HG03521 (cell line): ENCODE measurements around the gene TECTA.
"Not testable (repeated sequence)": the region's sequence is repeated elsewhere in the genome, so short reads cannot be mapped to it uniquely, and the experiment has no call there.

Source experiments
- ATAC-seq: cut with Tn5 transposase; IDR thresholded peaks from one replicate; pipeline ENCODE4 v1.9.1; 2021; ENCODE audit warnings: mild to moderate bottlenecking, moderate library complexity; ENCODE audit not compliant: unreplicated experiment

TECTA gene

GRCh38 chr11:121089566-121089965, 11.5 kb upstream of the TECTA start:
- ATAC-seq = no peak

- no peak for ATAC-seq
These were observed 10.8 kb upstream of the TECTA start for GRCh38 chr11:121090145-121090721.

- ATAC-seq = no peak
These were observed 9.4 kb upstream of the TECTA start for GRCh38 chr11:121091492-121092152.

DNA sequence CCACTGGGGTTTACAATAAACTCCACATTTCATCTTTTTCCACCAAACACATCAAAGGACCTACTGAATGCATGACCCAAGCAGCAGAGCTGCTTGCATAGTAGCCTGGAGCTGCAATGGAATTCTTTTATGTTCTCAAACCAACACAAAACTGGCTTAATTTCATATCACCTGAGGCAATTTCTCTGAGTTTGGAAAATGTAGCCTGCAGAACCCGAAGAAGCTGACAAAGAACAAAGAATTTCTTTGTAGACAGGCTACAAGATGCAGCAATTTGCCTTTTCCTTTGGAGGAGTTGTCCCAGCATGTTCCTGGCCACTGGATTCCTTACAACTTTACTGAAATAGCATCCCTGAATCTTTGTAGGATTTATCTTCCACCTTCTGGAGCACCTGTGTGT, 5.5 kb upstream of the TECTA start:
- ATAC-seq = no peak

DNA sequence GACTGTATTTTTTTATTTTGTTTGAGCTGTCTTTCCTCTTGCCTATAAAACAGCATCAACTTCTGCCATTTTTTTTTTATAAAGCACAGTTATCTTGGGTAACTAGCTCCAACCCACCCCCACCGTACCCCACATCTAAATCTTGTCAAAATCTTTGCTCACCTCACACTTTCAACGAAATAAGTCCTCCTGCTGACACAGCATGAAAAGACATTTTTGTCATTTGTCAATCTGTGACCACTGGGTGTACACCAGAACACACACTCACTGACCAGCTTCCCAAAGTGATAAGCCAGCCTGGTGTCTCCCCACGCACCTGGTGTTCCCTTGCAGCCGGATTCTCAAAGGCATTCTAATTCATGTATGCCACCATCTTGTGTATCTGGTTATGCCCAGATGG, 1.7 kb upstream of the TECTA start:
- ATAC-seq = no peak

DNA sequence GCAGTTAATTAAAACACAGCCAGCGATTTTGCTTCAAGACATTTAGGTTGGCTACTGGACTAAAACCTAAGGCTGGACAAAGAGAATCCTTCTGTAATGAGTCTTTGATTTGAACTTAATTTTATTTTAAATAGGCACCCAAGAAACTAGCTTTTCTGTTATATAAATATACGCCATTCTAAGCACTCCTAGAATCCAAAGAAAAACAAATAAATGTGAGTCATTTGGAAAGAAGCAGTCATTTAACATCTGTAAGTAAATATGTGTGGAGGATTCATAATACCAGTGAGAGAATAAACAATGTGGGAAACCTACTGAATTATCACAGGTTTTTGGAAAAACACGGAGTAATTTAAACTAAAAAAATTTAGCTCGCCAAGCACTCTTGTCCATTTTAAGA, 1.2 kb upstream of the TECTA start:
- no peak for ATAC-seq

- no peak for ATAC-seq
These were observed 3.3 kb downstream of the TECTA start for GRCh38 chr11:121104312-121104762.

DNA sequence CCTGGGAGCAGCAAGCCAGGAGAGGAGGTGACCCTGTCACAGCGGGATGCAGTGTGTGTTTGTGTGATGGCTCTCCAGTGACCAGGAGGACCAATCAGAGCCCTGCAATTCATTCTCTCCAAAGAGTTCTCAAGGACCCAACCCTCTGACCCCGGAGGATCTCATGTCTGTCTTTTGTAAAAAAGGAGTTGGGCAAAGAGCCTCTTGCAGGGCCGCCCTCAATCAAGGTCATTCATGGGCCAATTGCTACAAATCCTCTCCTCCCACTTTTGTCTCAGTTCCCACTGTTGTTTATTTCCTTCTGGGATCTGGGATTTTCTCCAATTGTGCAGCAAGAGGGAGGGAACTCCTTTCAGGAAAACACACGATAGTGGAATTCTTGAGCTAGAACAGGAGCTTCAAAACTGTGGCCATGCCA, 4.0 kb downstream of the TECTA start:
- no peak for ATAC-seq

DNA sequence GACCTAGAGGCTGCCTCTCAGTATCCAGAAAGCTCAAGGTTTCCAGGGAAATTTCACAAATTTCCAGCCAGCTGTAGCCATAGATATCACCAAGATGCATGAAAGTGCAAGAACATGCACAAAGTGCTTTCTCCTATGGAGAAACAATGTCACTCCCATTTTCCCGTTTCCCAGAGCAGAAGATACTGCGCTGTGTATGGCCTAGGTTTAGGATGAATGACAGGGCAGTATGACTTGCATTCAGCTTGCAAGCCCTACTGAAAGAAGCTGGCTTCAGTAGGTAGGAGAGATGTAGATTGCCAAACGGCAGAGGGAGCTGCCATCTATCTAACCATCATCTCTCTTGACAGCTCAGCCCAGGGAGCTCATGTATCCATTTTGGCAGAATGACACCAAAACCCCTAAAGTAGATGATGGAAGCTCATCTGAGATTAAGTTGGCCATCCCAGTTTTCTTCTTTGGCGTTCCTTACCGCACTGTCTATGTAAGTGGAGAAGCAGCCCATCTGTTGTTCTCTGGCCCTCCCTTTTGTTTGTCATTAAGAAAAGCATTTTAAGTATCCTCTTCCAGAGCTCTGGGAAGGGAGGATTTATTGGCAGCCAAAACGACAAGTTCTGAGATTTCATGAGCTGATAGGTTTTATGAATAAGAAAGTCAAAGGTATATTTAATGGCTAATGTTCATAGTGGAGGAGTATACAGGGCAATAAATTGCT, 4.6 kb downstream of the TECTA start:
- no peak for ATAC-seq

DNA sequence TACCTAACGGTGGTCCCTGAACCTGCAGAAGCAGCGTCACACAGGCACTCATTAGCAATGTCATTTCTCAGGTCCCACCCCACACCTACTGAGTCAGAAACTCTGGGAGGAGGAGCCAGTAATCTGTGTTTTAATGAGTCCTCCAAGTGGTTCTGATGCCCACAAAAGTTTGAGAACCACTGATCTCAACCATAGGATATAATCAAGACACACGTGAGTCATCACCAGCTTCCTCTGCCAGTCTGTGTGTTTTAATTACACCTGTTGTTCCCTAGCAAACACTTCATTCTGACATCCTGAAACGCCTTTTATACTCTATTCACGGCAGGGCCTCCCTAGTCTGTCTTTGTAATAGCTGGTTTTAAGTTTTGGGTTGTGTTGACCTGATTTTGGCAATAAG, 5.8 kb downstream of the TECTA start:
- ATAC-seq = no peak

DNA sequence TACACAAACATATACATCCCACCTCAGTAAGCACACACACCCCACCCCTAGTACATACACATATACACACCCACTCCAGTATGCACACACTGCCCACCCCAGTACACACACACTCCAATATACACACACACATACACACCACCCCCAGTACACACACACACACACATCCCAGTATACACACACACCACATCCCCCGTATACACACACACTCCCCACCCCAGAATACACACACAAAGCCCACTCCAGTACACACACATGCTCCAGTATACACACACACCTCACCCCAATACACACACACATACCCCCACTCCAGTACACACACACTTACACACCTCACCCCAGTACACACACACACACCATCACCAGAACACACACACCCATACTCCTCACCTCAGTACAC, 7.4 kb downstream of the TECTA start:
- ATAC-seq = no peak

- no peak for ATAC-seq
These were observed 8.4 kb downstream of the TECTA start for GRCh38 chr11:121109471-121109870.

DNA sequence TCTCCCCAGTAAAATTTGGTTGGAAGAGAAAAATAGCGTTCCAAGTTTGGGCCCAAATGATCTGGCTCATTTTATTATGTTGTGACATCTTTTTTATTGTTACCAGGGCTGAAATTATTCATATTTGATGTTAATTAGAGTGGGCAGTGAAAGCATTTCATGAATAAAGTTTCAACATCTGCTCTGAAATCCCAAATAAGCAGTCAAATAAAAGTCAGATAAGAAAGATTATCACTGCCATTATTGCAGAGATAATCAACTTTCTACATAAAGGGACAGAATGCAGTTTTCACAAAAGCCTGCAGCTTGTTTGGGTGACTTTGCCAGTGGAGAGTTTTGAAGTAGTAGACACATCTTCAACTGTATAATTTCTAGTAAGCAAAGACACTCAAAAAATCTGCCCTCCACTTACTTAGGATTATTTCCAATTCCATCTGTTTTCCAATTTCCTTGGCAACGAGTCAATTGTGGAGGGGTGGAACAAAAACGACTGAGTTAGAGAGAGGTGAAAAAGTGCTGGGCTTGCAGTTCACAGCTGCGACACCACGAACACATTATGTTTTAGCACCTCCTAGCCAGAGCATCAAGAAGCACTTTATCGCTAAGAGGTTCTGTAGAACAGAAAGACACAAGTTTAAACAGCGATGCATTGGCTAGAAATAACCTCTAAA, 9.0 kb downstream of the TECTA start:
- no peak for ATAC-seq

DNA sequence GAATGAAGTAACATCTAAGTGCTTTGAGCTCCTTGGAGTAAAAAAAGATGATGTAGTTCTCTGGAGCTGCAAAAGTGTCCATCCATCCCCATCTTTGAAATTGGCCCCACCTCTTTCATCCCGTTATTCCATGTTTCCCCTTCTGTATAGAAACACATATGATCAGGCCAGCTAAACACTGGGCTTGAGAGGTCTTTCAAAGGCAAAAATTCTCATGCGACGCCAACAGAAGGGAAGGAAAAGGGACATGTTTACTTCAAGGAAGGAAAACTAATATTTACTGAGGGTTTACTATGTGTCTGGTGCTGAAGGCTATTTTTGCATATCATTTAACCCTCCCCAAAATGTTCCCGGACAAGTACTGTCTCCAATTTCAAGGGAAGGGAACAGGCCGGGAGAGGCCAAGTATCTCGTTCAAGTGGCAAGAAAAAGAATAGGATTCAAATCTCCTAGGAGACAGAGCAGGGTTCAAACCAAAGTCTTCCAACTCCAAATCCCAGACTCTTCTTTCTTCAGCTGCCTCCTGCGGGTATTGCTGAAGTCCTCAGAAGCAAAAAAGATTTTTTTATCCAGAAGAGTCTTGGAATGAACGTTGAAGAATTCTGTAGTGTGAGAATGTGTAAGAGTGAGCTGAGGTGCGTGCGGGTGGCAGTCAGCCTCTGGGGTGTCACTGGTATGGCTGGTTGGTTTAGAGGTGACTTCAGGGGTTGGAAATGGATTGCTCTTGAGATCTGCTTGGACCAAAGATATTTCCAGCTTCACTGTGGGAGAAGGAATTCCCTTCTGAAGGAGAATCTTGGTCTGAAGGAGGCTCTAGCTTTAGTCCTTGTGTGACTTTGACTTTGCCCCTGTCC, 10.1 kb downstream of the TECTA start:
- ATAC-seq = no peak

DNA sequence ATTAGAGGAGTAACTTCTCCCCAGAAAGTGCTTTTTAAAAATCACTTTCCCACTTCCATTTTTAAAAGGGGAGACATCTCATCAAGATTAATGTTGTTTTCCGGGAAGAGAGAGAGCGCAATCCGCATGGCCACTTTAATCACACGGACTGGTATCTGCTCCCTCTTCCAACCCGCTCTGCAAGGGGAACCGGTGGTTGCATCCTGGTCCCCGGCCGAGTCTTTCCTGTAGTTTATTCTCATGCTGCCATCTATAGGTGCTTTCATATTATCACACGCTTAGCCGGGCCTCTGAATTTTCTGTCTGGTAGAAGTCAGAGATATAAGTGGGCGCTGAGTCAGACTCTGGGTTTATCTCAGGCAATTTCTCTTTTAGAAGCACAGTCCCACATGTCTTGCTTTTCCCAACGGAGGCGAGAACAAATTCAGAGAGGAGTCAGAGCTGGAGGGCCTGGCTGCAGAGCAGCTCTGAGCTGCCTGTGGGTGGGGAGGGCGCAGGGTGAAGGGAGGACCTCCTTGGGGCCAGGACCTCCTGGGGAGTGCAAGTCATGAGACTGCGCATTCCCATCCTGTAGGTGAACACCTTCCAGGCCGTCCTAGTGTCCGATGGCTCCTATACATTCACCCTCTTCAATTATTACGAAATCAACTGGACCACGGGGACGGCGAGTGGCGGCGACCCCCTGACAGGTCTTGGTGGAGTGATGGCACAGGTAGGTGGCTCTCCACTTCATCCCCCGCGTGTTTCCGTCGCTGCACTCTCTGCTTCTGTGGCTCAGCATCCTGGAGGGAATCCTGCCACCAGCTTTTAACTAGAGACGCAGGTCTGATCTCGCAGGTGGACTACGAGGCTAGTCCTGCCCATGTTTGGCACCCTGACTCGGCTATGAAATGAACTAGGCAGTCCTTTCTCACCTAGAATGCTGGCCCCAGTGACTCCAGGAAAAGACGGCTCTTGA, 11.7 kb downstream of the TECTA start:
- no peak for ATAC-seq

DNA sequence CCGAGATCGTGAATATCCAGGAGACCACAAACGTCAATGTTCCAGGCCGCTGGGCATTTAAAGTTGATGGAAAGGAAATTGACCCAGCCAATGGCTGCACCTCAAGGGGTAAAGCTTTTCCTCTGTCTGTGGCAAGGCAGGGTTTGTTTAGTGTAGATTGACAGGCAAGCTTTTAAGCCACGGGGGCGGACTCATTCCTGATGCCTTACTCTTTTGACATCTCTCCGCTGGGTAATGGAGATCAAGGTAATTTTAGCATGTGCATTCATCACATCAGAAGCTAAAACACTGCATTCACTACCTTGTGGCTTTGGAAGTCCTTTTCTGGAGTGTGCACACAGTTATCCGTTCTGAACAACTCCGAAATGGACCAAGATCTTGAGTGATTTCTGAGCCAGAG, 12.6 kb downstream of the TECTA start:
- no peak for ATAC-seq

DNA sequence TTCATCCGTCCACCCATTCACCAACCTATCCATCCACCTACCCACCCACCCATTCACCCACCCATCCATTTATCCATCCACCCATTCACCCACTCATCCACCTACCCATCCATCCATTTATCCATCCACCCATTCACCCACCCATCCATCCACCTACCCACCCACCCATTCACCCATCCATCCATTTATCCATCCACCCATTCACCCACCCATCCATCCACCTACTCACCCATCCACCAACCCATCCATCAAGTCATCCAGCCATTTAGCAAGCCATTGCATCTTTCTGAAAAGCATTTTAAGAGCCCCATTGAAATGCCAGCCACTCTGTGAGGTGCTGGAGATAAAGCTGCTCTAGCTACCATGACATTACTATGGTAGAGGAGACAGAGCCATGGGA, 14.0 kb downstream of the TECTA start:
- not testable (repeated sequence) for ATAC-seq

- no peak for ATAC-seq
These were observed 16.7 kb downstream of the TECTA start for GRCh38 chr11:121117788-121118187.

- ATAC-seq = no peak
These were observed 18.4 kb downstream of the TECTA start for GRCh38 chr11:121119440-121119839.

DNA sequence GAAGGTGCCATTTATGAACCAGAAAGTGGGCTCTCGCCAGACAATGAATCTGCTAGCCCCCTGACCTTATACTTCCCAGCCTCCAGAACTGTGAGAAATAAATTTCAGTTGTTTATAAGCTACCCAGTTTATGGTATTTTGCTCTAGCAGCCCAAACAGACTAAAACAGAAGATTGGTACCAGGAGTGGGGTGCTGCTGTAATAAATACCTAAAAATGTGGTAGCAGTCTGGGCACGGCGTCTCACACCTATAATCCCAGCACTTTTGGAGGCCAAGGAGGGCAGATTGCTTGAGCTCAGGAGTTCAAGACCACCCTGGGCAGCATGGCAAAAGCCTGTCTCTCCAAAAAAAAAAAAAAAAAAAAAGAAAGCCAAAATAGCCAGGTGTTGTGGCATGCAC, 21.3 kb downstream of the TECTA start:
- ATAC-seq = no peak
